H1 (cell line): ENCODE results near the gene LMOD2. TPM values are rescaled to one million over a fixed set of nuclear protein-coding genes. Genes with fewer than 3 reads are reported as not detected.

ENCODE experiments used
- CTCF ChIA-PET: fragments of 300-600 bp; sonication (Branson Sonifier 250); formaldehyde crosslinking; loops from one replicate; lab custom pipeline; 2021; ENCODE audit not compliant: partially characterized antibody; lab: Charles Lee
- POLR2A ChIA-PET: fragments of 300-600 bp; sonication (Branson Sonifier 250); formaldehyde crosslinking; loops from one replicate; lab custom pipeline; 2021; ENCODE audit warnings: inconsistent platforms; ENCODE audit not compliant: partially characterized antibody; lab: Charles Lee
- DNase-seq, 2 experiments: peaks; one replicate each; pipeline versions ENCODE4 v3.0.0 to v3.0.0-alpha.2; 2010 to 2022; ENCODE audit warnings: low spot score in 2 of 2, low read depth in 1 of 2, mixed read lengths in 1 of 2
- FAIRE-seq: peaks from 2 replicates; lab custom pipeline; 2011; peaks lifted over from hg19 to GRCh38; lab: Jason Lieb, UNC
- H2AFZ ChIP-seq: 2 replicates; pipeline ENCODE4 v1.8.1; 2012; ENCODE audit warnings: low read length, inconsistent platforms
- H2AK5ac ChIP-seq: 2 replicates; pipeline ENCODE4 v1.6.1; 2013; ENCODE audit warnings: low read depth, low read length
- H2BK120ac ChIP-seq: replicated peaks from 2 replicates; pipeline ENCODE3; 2013; ENCODE audit warnings: low read depth, low read length, inconsistent platforms
- H2BK12ac ChIP-seq: 2 replicates; pipeline ENCODE4 v1.6.1; 2013; ENCODE audit warnings: low read depth, low read length
- H2BK15ac ChIP-seq: 2 replicates; pipeline ENCODE4 v1.6.1; 2013; ENCODE audit warnings: low read length
- H2BK20ac ChIP-seq: 2 replicates; pipeline ENCODE4 v1.6.1; 2013; ENCODE audit warnings: low read length
- H2BK5ac ChIP-seq: 2 replicates; pipeline ENCODE4 v1.6.1; 2013; ENCODE audit warnings: low read depth, low read length
- H3K14ac ChIP-seq: 2 replicates; pipeline ENCODE4 v1.6.1; 2013; ENCODE audit warnings: inconsistent platforms; ENCODE audit not compliant: insufficient read length
- H3K18ac ChIP-seq: 2 replicates; pipeline ENCODE4 v1.6.1; 2013; ENCODE audit warnings: low read length; ENCODE audit errors: extremely low read depth
- H3K23ac ChIP-seq: 2 replicates; pipeline ENCODE4 v1.6.1; 2013; ENCODE audit warnings: inconsistent platforms; ENCODE audit not compliant: insufficient read length
- H3K23me2 ChIP-seq: 2 replicates; pipeline ENCODE4 v1.6.1; 2013; ENCODE audit warnings: low read depth, low read length
- H3K27ac ChIP-seq: 2 replicates; pipeline ENCODE4 v1.6.1; 2011; ENCODE audit warnings: low read depth, low read length, inconsistent platforms
- H3K27me3 ChIP-seq, 4 experiments: replicated peaks in 1 of 4; 1 replicate in 1 of 4; 2 replicates in 3 of 4; pipeline versions ENCODE4 v1.6.1 to v1.8.1; 2011 to 2013; ENCODE audit warnings: low read length in 3 of 4, mild to moderate bottlenecking in 3 of 4, inconsistent platforms in 2 of 4, mixed read lengths in 2 of 4, moderate library complexity in 1 of 4; ENCODE audit not compliant: control insufficient read depth in 3 of 4, insufficient read depth in 3 of 4; ENCODE audit errors: extremely low read depth in 1 of 4
- H3K36me3 ChIP-seq, 4 experiments: 2 replicates each; pipeline versions ENCODE4 v1.6.1 to v1.8.1; 2011 to 2013; ENCODE audit warnings: mild to moderate bottlenecking in 4 of 4, low read length in 3 of 4, moderate library complexity in 2 of 4, control low read depth in 1 of 4, inconsistent platforms in 1 of 4; ENCODE audit not compliant: insufficient read depth in 4 of 4, control insufficient read depth in 2 of 4
- H3K4ac ChIP-seq: replicated peaks from 2 replicates; pipeline ENCODE3; 2013; ENCODE audit warnings: low read length, low read depth, mixed read lengths, inconsistent platforms; ENCODE audit not compliant: insufficient read length
- H3K4me1 ChIP-seq, 4 experiments: replicated peaks in 1 of 4; 1 replicate in 1 of 4; 2 replicates in 3 of 4; pipeline versions ENCODE4 v1.6.1 to v1.8.1; 2011 to 2013; ENCODE audit warnings: low read length in 3 of 4, inconsistent platforms in 2 of 4, mixed read lengths in 1 of 4; ENCODE audit not compliant: insufficient read depth in 4 of 4, control insufficient read depth in 3 of 4
- H3K4me2 ChIP-seq, 2 experiments: 2 replicates each; pipeline versions ENCODE4 v1.6.1 to v1.8.1; 2011 to 2013; ENCODE audit warnings: low read depth in 2 of 2, low read length in 2 of 2, control low read depth in 1 of 2, inconsistent platforms in 1 of 2, mild to moderate bottlenecking in 1 of 2; ENCODE audit not compliant: insufficient read depth in 1 of 2
- H3K4me3 ChIP-seq, 4 experiments: fragments of 200-600, 300-600 bp in 1 of 4; sonication (generic), shearing (Covaris generic), sonication (Bioruptor Twin) in 1 of 4; 2 replicates each; pipeline versions ENCODE4 v1.5.1 to v1.8.1; 2011 to 2016; ENCODE audit warnings: low read length in 4 of 4, low read depth in 3 of 4, control low read depth in 2 of 4, inconsistent platforms in 2 of 4, mild to moderate bottlenecking in 2 of 4, mixed read lengths in 1 of 4, moderate library complexity in 1 of 4; ENCODE audit not compliant: insufficient read depth in 2 of 4; ENCODE audit errors: extremely low read depth in 1 of 4
- H3K56ac ChIP-seq: replicated peaks from 2 replicates; pipeline ENCODE3; 2013; ENCODE audit warnings: low read depth, mild to moderate bottlenecking, mixed read lengths, low read length, inconsistent platforms; ENCODE audit not compliant: insufficient read length
- H3K79me1 ChIP-seq: 2 replicates; pipeline ENCODE4 v1.6.1; 2013; ENCODE audit warnings: low read depth, low read length, control low read depth
- H3K79me2 ChIP-seq, 2 experiments: 2 replicates each; pipeline versions ENCODE4 v1.6.1 to v1.8.1; 2012 to 2013; ENCODE audit warnings: low read length in 2 of 2, mild to moderate bottlenecking in 2 of 2, inconsistent platforms in 1 of 2; ENCODE audit not compliant: insufficient read depth in 2 of 2, control insufficient read depth in 1 of 2
- H3K9ac ChIP-seq, 4 experiments: replicated peaks in 1 of 4; 1 replicate in 1 of 4; 2 replicates in 3 of 4; pipeline versions ENCODE4 v1.6.1 to v1.8.1; 2011 to 2013; ENCODE audit warnings: low read depth in 3 of 4, low read length in 3 of 4, control low read depth in 2 of 4, mild to moderate bottlenecking in 2 of 4, moderate library complexity in 2 of 4, inconsistent platforms in 1 of 4; ENCODE audit errors: extremely low read depth in 1 of 4
- H3K9me3 ChIP-seq, 2 experiments: 2 replicates each; pipeline versions ENCODE4 v1.6.1 to v1.8.1; 2012 to 2013; ENCODE audit warnings: mild to moderate bottlenecking in 2 of 2, moderate library complexity in 2 of 2, control low read depth in 1 of 2, inconsistent platforms in 1 of 2, low read depth in 1 of 2, low read length in 1 of 2, mixed read lengths in 1 of 2; ENCODE audit not compliant: insufficient read depth in 2 of 2
- H4K20me1 ChIP-seq, 2 experiments: replicated peaks in 1 of 2; 2 replicates each; pipeline versions ENCODE3 to v1.8.1; 2011 to 2013; ENCODE audit warnings: inconsistent platforms in 2 of 2, low read length in 2 of 2, mild to moderate bottlenecking in 1 of 2; ENCODE audit not compliant: insufficient read depth in 2 of 2, control insufficient read depth in 1 of 2
- H4K5ac ChIP-seq: 2 replicates; pipeline ENCODE4 v1.6.1; 2013; ENCODE audit warnings: low read length, low read depth, mixed read lengths, inconsistent platforms; ENCODE audit not compliant: insufficient read length
- H4K8ac ChIP-seq: 2 replicates; pipeline ENCODE4 v1.8.0; 2013; ENCODE audit warnings: mild to moderate bottlenecking, moderate library complexity, low read length, inconsistent platforms; ENCODE audit not compliant: insufficient read depth; ENCODE audit errors: extremely low read depth
- H4K91ac ChIP-seq: replicated peaks from 2 replicates; pipeline ENCODE3; 2013; ENCODE audit warnings: low read length, mixed read lengths, inconsistent platforms; ENCODE audit not compliant: insufficient read length
- POLR2AphosphoS5 ChIP-seq: IDR thresholded peaks from 2 replicates; pipeline ENCODE4 v1.6.1; 2011; ENCODE audit warnings: low read depth, low read length
- WGBS, 2 experiments: shearing (Covaris generic) in 1 of 2; methylation state at CpG; one replicate each; pipeline versions ENCODE4 v1.1.6 to v1.1.7; 2013 to 2015; ENCODE audit warnings: low lambda C conversion rate in 2 of 2, mixed read lengths in 2 of 2, inconsistent platforms in 1 of 2, low coverage in 1 of 2, missing lambda C conversion rate in 1 of 2; ENCODE audit not compliant: insufficient replicate concordance in 2 of 2, insufficient coverage in 1 of 2, insufficient read length in 1 of 2; ENCODE audit errors: extremely low coverage in 1 of 2, missing lambda C conversion rate in 1 of 2; 5-methylcytosine and 5-hydroxymethylcytosine counted together
- polyA plus RNA-seq, 7 experiments: library from polyadenylated mRNA; depleted of rRNA in 3 of 7; stranded (reverse) in 5 of 7; unstranded in 2 of 7; fragments of >200 nt in 5 of 7; fragments of 200-250 nt in 2 of 7; gene quantifications; 1 replicate in 5 of 7; 2 replicates in 1 of 7; 4 replicates in 1 of 7; pipeline versions ENCODE4 v1.2.1 to v1.2.3, GENCODE V29; 2011 to 2013; ENCODE audit warnings: missing spikeins in 2 of 7, mixed read lengths in 2 of 7
- total RNA-seq: library from RNA; stranded (reverse); fragmentation: NEBNext Ultra II Directional; extraction: Animal tissue kit (Norgen Biotek cat#: 25700); gene quantifications from 2 replicates; pipeline ENCODE4 v1.2.1, GENCODE V29; 2021
- TF ChIP-seq, protein P1 (sequence below): IDR thresholded peaks from 2 replicates; pipeline ENCODE4 v1.6.1; 2011; ENCODE audit warnings: low read depth, mild to moderate bottlenecking, low read length; ENCODE audit not compliant: insufficient read depth

Gene LMOD2
- total and polyA plus RNA-seq, 2 of the 8 experiments (the other 6 are each of a cell fraction or from before 2014, with no cell fraction given) = 0.03 to 0.22 TPM

DNA sequence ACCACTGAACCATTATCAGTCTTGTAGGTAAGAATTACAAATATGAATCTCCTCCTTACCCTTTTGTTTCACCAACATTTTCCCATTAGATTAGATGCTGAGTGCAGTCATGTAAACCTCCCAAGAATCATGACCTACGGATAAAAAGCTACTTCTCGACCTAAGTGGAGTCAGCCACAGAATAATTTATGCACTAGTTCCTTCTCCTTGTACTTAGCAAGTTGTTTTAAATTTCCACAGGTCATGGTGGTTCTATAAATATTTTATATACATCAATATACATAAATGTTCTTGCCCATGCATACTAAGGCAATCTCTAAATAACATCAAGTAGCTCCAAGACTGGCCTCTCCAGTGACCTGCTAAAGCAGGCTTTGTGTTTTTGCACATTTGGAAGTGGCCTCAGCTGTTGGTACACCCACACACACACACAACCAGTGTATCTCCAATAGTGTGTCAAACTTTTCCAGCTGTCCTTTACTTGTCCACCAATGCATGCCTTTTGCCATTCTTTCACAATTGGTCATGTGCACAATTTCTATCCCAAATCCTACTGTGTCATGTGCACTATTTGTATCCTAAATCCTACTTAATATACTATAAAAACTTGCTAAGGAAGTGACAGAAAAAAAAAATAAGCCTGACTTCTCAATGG, 21.5 kb downstream of the LMOD2 start:
- Histone ChIP-seq H3K23me2 (no peaks in the 10 kb centered on the region), H4K5ac (no peak overlapping the region), H2BK120ac (no peak overlapping the region), H3K56ac (no peak overlapping the region), H3K4me1 (no peaks in the 10 kb centered on the region), H2BK15ac (no peak overlapping the region), H2BK20ac (no peak overlapping the region), H3K4me3 (no peak overlapping the region), H4K91ac (no peak overlapping the region), H3K27me3 (peaks cover 0 to 1% (median 0%) of the 10 kb centered on the region in 4 experiments; a peak in 1 of 7 replicates), H3K9me3 (no peaks in the 10 kb centered on the region), H4K8ac (no peak overlapping the region), H3K23ac (no peak overlapping the region), H3K79me1 (no peaks in the 10 kb centered on the region), H2AK5ac (no peak overlapping the region), H3K9ac (no peak overlapping the region), H3K36me3 (peaks cover 0 to 7% (median 2%) of the 10 kb centered on the region in 4 experiments; a peak in 3 of 8 replicates), H3K4me2 (no peak overlapping the region), H2AFZ (no peak overlapping the region), H3K79me2 (no peaks in the 10 kb centered on the region), H4K20me1 (no peaks in the 10 kb centered on the region), H2BK5ac (no peak overlapping the region), H3K27ac (no peak overlapping the region), H2BK12ac (no peak overlapping the region), H3K14ac (no peak overlapping the region), H3K18ac (no peak overlapping the region), H3K4ac (no peak overlapping the region)
- CTCF ChIA-PET = interaction anchor here (0.9 to 1.1 kb wide), 4 partner anchors 14 to 96 kb away, joined by 3 to 4 read pairs (median 3); no protein-coding TSS in a partner anchor
- POLR2A ChIA-PET = interaction anchor here (2.2 kb wide), 1 partner anchor 72 kb away, joined by 5 read pairs; the partner anchor contains the start of gene WASL
- WGBS, 2 experiments = 87% methylated on average over 2 of the region's 2 CpGs; no CpG with 5 or more reads in 1 of the 2 experiments
- TF ChIP-seq POLR2AphosphoS5 = 0 out of 2 replicates have a peak, but pooled peaks have one; percentile 37
- TF ChIP-seq, protein P1, sequence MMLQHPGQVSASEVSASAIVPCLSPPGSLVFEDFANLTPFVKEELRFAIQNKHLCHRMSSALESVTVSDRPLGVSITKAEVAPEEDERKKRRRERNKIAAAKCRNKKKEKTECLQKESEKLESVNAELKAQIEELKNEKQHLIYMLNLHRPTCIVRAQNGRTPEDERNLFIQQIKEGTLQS = no peak
- FAIRE-seq (no peak), DNase-seq (no peak)
